Keratinocyte (primary cell): Measurements from ENCODE around the gene NELL1. TPM values are rescaled to one million over a fixed set of nuclear protein-coding genes. Genes with fewer than 3 reads are reported as not detected.

Experiments
- DNase-seq: peaks from one replicate; pipeline ENCODE4 v3.0.0-alpha.2; 2011; ENCODE audit warnings: low read depth, missing footprints, low spot score
- FAIRE-seq: peaks from 2 replicates; lab custom pipeline; 2011; peaks lifted over from hg19 to GRCh38; lab: Jason Lieb, UNC
- H2AFZ ChIP-seq: 2 replicates; pipeline ENCODE4 v1.6.0; 2012; ENCODE audit warnings: low read length, control low read depth, inconsistent platforms; ENCODE audit not compliant: control insufficient read depth
- H3K27ac ChIP-seq: 2 replicates; pipeline ENCODE4 v1.5.1; 2011; ENCODE audit warnings: low read length; ENCODE audit not compliant: control insufficient read depth, insufficient read depth
- H3K27me3 ChIP-seq: 3 replicates; pipeline ENCODE4 v1.6.0; 2011; ENCODE audit warnings: low read length; ENCODE audit not compliant: control insufficient read depth, insufficient read depth; ENCODE audit errors: extremely low read depth
- H3K36me3 ChIP-seq, 2 experiments: 2 replicates in 1 of 2; 3 replicates in 1 of 2; pipeline ENCODE4 v1.5.1; 2011; ENCODE audit warnings: low read length in 2 of 2, mild to moderate bottlenecking in 1 of 2; ENCODE audit not compliant: control insufficient read depth in 2 of 2, insufficient read depth in 2 of 2; ENCODE audit errors: extremely low read depth in 1 of 2
- H3K4me1 ChIP-seq: 3 replicates; pipeline ENCODE4 v1.5.1; 2011; ENCODE audit warnings: low read length; ENCODE audit not compliant: control insufficient read depth, insufficient read depth; ENCODE audit errors: extremely low read depth
- H3K4me2 ChIP-seq: 3 replicates; pipeline ENCODE4 v1.6.0; 2011; ENCODE audit warnings: low read depth, low read length; ENCODE audit not compliant: control insufficient read depth, insufficient read depth; ENCODE audit errors: extremely low read depth
- H3K4me3 ChIP-seq, 3 experiments: fragments of 200-600 bp in 1 of 3; sonication (generic) in 1 of 3; 2 replicates in 2 of 3; 3 replicates in 1 of 3; pipeline ENCODE4 v1.5.1; 2011 to 2016; ENCODE audit warnings: low read length in 3 of 3, mild to moderate bottlenecking in 3 of 3, control low read depth in 2 of 3, inconsistent platforms in 1 of 3, low read depth in 1 of 3, mixed read lengths in 1 of 3, mixed run types in 1 of 3, moderate library complexity in 1 of 3; ENCODE audit not compliant: control insufficient read depth in 2 of 3, insufficient read depth in 2 of 3; ENCODE audit errors: extremely low read depth in 1 of 3
- H3K79me2 ChIP-seq: 2 replicates; pipeline ENCODE4 v1.6.0; 2012; ENCODE audit warnings: low read length; ENCODE audit not compliant: control insufficient read depth, insufficient read depth
- H3K9ac ChIP-seq: 3 replicates; pipeline ENCODE4 v1.6.0; 2011; ENCODE audit warnings: low read length; ENCODE audit not compliant: control insufficient read depth, insufficient read depth; ENCODE audit errors: extremely low read depth
- H3K9me1 ChIP-seq: 3 replicates; pipeline ENCODE4 v1.6.0; 2011; ENCODE audit warnings: low read length; ENCODE audit not compliant: control insufficient read depth, insufficient read depth; ENCODE audit errors: extremely low read depth
- H3K9me3 ChIP-seq: 2 replicates; pipeline ENCODE4 v1.5.1; 2012; ENCODE audit warnings: low read depth, low read length; ENCODE audit not compliant: control insufficient read depth
- H4K20me1 ChIP-seq: 3 replicates; pipeline ENCODE4 v1.6.0; 2011; ENCODE audit warnings: low read length; ENCODE audit not compliant: control insufficient read depth, insufficient read depth; ENCODE audit errors: extremely low read depth
- EZH2 ChIP-seq: IDR thresholded peaks from one replicate; pipeline ENCODE4 v1.6.1; 2012; ENCODE audit warnings: inconsistent platforms, mild to moderate bottlenecking, low read length, moderate library complexity
- dilution Hi-C: fragments of 300-500 bp; cut with MboI; formaldehyde crosslinking; loops from one replicate; pipeline ENCODE4 v1.7.0; 2020; ENCODE audit warnings: low sequenced_read_pairs; ENCODE audit not compliant: extremely low pct_ligation_motif_present
- polyA plus RNA-seq, 5 experiments: library from polyadenylated mRNA; depleted of rRNA in 3 of 5; stranded (reverse) in 3 of 5; stranded (forward) in 1 of 5; unstranded in 1 of 5; fragments of >200 nt; gene quantifications; 1 replicate in 1 of 5; 2 replicates in 3 of 5; 3 replicates in 1 of 5; pipeline versions ENCODE4 v1.2.1 to v1.2.3, GENCODE V29; 2011 to 2012; ENCODE audit warnings: missing spikeins in 2 of 5, low read depth in 1 of 5, low replicate concordance in 1 of 5
- TF ChIP-seq, protein P1 (sequence below), 3 experiments: IDR thresholded peaks in 1 of 3; conservative IDR thresholded peaks in 1 of 3; optimal IDR thresholded peaks in 1 of 3; 2 replicates in 2 of 3; 3 replicates in 1 of 3; pipeline versions ENCODE3 to v1.5.1; 2011; ENCODE audit warnings: low read length in 3 of 3, mild to moderate bottlenecking in 3 of 3, moderate library complexity in 2 of 3, control low read depth in 1 of 3, inconsistent platforms in 1 of 3; ENCODE audit not compliant: insufficient read depth in 2 of 3; ENCODE audit errors: extremely low read depth in 1 of 3

Gene NELL1
- polyA plus RNA-seq, 1 donor (not counting 4 experiments of a cell fraction or from before 2014, with no cell fraction given) = not detected

DNA sequence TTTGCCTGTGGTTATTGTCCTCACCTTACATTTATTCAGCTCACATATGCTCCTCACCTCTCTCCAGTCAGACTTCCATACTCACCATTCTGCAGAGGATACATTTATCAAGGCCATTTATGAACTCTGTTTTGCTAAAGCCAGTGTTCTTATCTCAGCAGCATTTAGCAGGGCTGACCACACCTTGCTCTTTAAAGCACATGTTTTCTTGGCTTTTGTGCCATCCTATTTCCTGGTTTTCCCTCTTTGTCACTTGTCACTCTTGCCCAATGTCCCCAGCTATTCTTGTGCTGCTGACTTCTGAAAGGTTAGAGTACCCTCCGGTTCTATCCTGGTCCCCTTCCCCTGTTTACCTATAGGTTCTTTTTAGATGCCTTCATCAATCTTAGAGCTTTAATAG lies 446.6 kb downstream of the NELL1 start:
- Histone ChIP-seq H3K4me3 (no peak overlapping the region), H3K79me2 (no peaks in the 10 kb centered on the region), H4K20me1 (no peaks in the 10 kb centered on the region), H3K9me1 (no peaks in the 10 kb centered on the region), H3K9me3 (no peaks in the 10 kb centered on the region), H3K36me3 (no peaks in the 10 kb centered on the region), H3K27ac (no peak overlapping the region), H3K4me2 (no peak overlapping the region), H3K4me1 (no peaks in the 10 kb centered on the region), H3K9ac (no peak overlapping the region), H3K27me3 (no peaks in the 10 kb centered on the region), H2AFZ (no peak overlapping the region)
- dilution Hi-C loops = no loop called here
- DNase-seq = no peak
- FAIRE-seq = no peak
- TF ChIP-seq, protein P1, sequence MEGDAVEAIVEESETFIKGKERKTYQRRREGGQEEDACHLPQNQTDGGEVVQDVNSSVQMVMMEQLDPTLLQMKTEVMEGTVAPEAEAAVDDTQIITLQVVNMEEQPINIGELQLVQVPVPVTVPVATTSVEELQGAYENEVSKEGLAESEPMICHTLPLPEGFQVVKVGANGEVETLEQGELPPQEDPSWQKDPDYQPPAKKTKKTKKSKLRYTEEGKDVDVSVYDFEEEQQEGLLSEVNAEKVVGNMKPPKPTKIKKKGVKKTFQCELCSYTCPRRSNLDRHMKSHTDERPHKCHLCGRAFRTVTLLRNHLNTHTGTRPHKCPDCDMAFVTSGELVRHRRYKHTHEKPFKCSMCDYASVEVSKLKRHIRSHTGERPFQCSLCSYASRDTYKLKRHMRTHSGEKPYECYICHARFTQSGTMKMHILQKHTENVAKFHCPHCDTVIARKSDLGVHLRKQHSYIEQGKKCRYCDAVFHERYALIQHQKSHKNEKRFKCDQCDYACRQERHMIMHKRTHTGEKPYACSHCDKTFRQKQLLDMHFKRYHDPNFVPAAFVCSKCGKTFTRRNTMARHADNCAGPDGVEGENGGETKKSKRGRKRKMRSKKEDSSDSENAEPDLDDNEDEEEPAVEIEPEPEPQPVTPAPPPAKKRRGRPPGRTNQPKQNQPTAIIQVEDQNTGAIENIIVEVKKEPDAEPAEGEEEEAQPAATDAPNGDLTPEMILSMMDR (optimal IDR thresholded peaks at IDR 0.05 in 1 of 3, IDR thresholded peaks at IDR 0.05 in 1 of 3, conservative IDR thresholded peaks at IDR 0.05 in 1 of 3; ENCODE audit: extremely low read depth in 1 of 3, insufficient read depth in 2 of 3, low read length in 3 of 3) = no peak
- no peak for TF ChIP-seq EZH2

GRCh38 chr11:21119411-21119810 lies 450.0 kb downstream of the NELL1 start:
- Histone ChIP-seq H3K27ac (no peak overlapping the region), H3K4me3 (no peak overlapping the region), H3K9me3 (no peaks in the 10 kb centered on the region), H3K9ac (no peak overlapping the region), H3K4me1 (no peaks in the 10 kb centered on the region), H3K36me3 (no peaks in the 10 kb centered on the region), H2AFZ (no peak overlapping the region), H3K4me2 (no peak overlapping the region), H3K79me2 (no peaks in the 10 kb centered on the region), H4K20me1 (no peaks in the 10 kb centered on the region), H3K27me3 (no peaks in the 10 kb centered on the region), H3K9me1 (no peaks in the 10 kb centered on the region)
- no peak for DNase-seq
- TF ChIP-seq EZH2 = no peak
- TF ChIP-seq, protein P1 (optimal IDR thresholded peaks at IDR 0.05 in 1 of 3, IDR thresholded peaks at IDR 0.05 in 1 of 3, conservative IDR thresholded peaks at IDR 0.05 in 1 of 3; ENCODE audit: extremely low read depth in 1 of 3, insufficient read depth in 2 of 3, low read length in 3 of 3) = no peak
- no peak for FAIRE-seq
- dilution Hi-C loops = no loop called here
